ENCODE measurements around the gene PIK3C2A. TPM values are rescaled to one million over a fixed set of nuclear protein-coding genes. Genes with fewer than 3 reads are reported as not detected.
A peak's percentile ranks its signal among the peaks of the same experiment; 100 is the strongest.

The PIK3C2A gene
- total RNA-seq, 1 experiment from 2014 or later, result 35.0 TPM

DNA sequence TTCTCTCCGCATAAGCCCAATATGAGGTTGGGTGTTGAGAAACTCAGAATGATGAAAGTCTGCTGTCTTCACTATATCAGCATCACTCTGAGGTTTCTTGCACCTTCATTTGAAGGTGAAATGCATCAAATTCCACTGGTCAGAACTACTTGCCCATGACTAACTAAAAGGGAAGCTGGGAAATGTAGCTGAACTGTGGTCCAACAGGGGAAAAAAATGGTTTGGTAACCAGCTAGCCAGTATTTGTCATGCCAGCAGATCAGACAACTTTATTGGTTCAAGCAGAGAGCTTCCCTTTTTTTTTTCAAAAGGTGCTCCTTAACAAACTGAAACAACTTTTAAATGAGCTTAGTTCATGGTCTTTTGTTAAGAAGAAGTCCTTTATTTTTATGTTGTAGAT, 14.2 kb upstream of the PIK3C2A start:
- BruUV-seq (replicated peaks), result no TSS peak
- CTCF ChIA-PET, result interaction anchor here (0.5 kb wide), 1 partner anchor 22 kb away, joined by 20 read pairs; no protein-coding TSS in a partner anchor
- H3K36me3 ChIP-seq (ENCODE audit: low read depth, low read length), result no peaks in the 10 kb centered on the region
- H2AFZ ChIP-seq (ENCODE audit: low read length), result no peak overlapping the region
- intact Hi-C loops (cut with micrococcal nuclease), result no loop called here
- H3K27me3 ChIP-seq (ENCODE audit: low read length), result no peaks in the 10 kb centered on the region
- no peaks in the 10 kb centered on the region for H3K79me2 ChIP-seq (ENCODE audit: low read length)
- TF ChIP-seq, protein P1, sequence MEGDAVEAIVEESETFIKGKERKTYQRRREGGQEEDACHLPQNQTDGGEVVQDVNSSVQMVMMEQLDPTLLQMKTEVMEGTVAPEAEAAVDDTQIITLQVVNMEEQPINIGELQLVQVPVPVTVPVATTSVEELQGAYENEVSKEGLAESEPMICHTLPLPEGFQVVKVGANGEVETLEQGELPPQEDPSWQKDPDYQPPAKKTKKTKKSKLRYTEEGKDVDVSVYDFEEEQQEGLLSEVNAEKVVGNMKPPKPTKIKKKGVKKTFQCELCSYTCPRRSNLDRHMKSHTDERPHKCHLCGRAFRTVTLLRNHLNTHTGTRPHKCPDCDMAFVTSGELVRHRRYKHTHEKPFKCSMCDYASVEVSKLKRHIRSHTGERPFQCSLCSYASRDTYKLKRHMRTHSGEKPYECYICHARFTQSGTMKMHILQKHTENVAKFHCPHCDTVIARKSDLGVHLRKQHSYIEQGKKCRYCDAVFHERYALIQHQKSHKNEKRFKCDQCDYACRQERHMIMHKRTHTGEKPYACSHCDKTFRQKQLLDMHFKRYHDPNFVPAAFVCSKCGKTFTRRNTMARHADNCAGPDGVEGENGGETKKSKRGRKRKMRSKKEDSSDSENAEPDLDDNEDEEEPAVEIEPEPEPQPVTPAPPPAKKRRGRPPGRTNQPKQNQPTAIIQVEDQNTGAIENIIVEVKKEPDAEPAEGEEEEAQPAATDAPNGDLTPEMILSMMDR (conservative IDR thresholded peaks at IDR 0.05; ENCODE audit: low read depth, low read length), result no peak
- TF ChIP-seq EZH2 (IDR thresholded peaks at IDR 0.05; ENCODE audit: low read length, unreplicated experiment) (no peak), EZH2phosphoT487 (IDR thresholded peaks at IDR 0.05; ENCODE audit: borderline replicate concordance, low read length) (no peak)
- ATAC-seq (no peak), DNase-seq (peak; percentile 3)
- H3K4me2 ChIP-seq (ENCODE audit: low read length), result no peak overlapping the region
- H3K27ac ChIP-seq (ENCODE audit: low read length), result no peak overlapping the region
- no peaks in the 10 kb centered on the region for H3K9me2 ChIP-seq (replicated peaks; ENCODE audit: low read length)
- H3K4me1 ChIP-seq (ENCODE audit: insufficient read depth, low read length), result peaks cover 7% of the 10 kb centered on the region; the same call in 1 of the 2 replicates
- no peaks in the 10 kb centered on the region for H4K20me1 ChIP-seq (ENCODE audit: low read length)
- H3K4me3 ChIP-seq (ENCODE audit: low read length), result no peak overlapping the region
- no peaks in the 10 kb centered on the region for H3K9me3 ChIP-seq (ENCODE audit: low read length)
- POLR2A ChIA-PET (ENCODE audit: unreplicated experiment), result interaction anchor here (0.6 kb wide), 1 partner anchor 51 kb away, joined by 9 read pairs; no protein-coding TSS in a partner anchor
- H3F3A ChIP-seq (ENCODE audit: low read length, unreplicated experiment), result no peaks in the 10 kb centered on the region
- no peak overlapping the region for H3K9ac ChIP-seq (ENCODE audit: low read length)

DNA sequence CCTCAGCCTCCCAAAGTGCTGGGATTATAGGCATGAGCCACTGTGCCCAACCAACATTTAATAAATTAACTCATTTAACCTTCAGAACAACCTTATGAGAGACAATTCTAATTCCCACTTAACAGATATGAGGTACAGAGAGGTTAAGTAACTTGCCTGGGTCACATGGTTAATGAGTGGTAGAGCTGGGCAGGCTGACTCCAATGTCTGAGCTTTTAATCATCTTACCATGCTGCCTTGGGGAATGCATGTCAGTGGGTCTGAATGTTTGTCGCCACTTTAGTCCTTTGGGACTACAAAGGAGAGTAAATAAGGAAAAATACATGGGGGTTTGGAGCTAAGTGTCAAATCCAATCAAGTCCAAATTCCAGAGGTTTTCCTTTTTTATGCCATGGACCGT, 11.2 kb upstream of the PIK3C2A start:
- Histone ChIP-seq H3K79me2 (ENCODE audit: low read length) (no peaks in the 10 kb centered on the region), H3K27ac (ENCODE audit: low read length) (no peak overlapping the region), H3F3A (ENCODE audit: low read length, unreplicated experiment) (no peaks in the 10 kb centered on the region), H3K4me1 (ENCODE audit: insufficient read depth, low read length) (peaks cover 7% of the 10 kb centered on the region; the same call in 1 of the 2 replicates), H2AFZ (ENCODE audit: low read length) (no peak overlapping the region), H3K36me3 (ENCODE audit: low read depth, low read length) (no peaks in the 10 kb centered on the region), H3K9me2 (replicated peaks; ENCODE audit: low read length) (no peaks in the 10 kb centered on the region), H3K9ac (ENCODE audit: low read length) (no peak overlapping the region), H3K4me2 (ENCODE audit: low read length) (no peak overlapping the region), H3K27me3 (ENCODE audit: low read length) (no peaks in the 10 kb centered on the region), H4K20me1 (ENCODE audit: low read length) (no peaks in the 10 kb centered on the region), H3K9me3 (ENCODE audit: low read length) (no peaks in the 10 kb centered on the region), H3K4me3 (ENCODE audit: low read length) (no peak overlapping the region)
- DNase-seq (no peak), ATAC-seq (no peak)
- CTCF ChIA-PET, result no interaction called here
- TF ChIP-seq, protein P1 (conservative IDR thresholded peaks at IDR 0.05; ENCODE audit: low read depth, low read length), result no peak
- TF ChIP-seq EZH2phosphoT487 (IDR thresholded peaks at IDR 0.05; ENCODE audit: borderline replicate concordance, low read length) (no peak), EZH2 (IDR thresholded peaks at IDR 0.05; ENCODE audit: low read length, unreplicated experiment) (no peak)
- BruUV-seq (replicated peaks), result no TSS peak
- POLR2A ChIA-PET (ENCODE audit: unreplicated experiment), result interaction anchor here (0.6 kb wide), 1 partner anchor 9 kb away, joined by 27 read pairs; no protein-coding TSS in a partner anchor
- intact Hi-C loops (cut with micrococcal nuclease), result no loop called here

DNA sequence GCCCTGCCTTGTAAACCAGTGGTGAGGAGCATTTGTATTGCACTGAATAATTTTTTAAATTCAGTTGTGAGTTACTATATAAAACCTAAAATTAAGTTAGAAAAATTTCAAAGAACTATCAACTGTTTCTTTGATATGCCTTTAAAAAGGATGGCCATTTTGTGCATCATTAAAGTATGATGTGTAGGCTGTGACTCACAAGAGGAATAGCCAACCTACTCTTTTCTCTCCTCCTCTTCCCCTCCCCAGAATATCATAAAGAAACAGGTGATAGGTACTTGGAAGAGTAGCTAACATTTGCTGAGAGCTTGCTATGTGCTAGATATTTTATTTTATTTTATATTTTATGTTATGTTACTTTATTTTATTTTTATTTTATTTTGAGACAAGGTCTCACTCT, 10.6 kb upstream of the PIK3C2A start:
- Histone ChIP-seq H3K27me3 (ENCODE audit: low read length) (no peaks in the 10 kb centered on the region), H3K27ac (ENCODE audit: low read length) (no peak overlapping the region), H4K20me1 (ENCODE audit: low read length) (no peaks in the 10 kb centered on the region), H2AFZ (ENCODE audit: low read length) (no peak overlapping the region), H3K4me3 (ENCODE audit: low read length) (no peak overlapping the region), H3K79me2 (ENCODE audit: low read length) (no peaks in the 10 kb centered on the region), H3K4me1 (ENCODE audit: insufficient read depth, low read length) (peaks cover 7% of the 10 kb centered on the region; the same call in 1 of the 2 replicates), H3K9me3 (ENCODE audit: low read length) (no peaks in the 10 kb centered on the region), H3K36me3 (ENCODE audit: low read depth, low read length) (no peaks in the 10 kb centered on the region), H3K9me2 (replicated peaks; ENCODE audit: low read length) (no peaks in the 10 kb centered on the region), H3K9ac (ENCODE audit: low read length) (no peak overlapping the region), H3K4me2 (ENCODE audit: low read length) (no peak overlapping the region), H3F3A (ENCODE audit: low read length, unreplicated experiment) (no peaks in the 10 kb centered on the region)
- intact Hi-C loops (cut with micrococcal nuclease), result no loop called here
- ChIA-PET CTCF (no interaction called here), POLR2A (ENCODE audit: unreplicated experiment) (interaction anchor here (0.6 kb wide), 1 partner anchor 9 kb away, joined by 27 read pairs; no protein-coding TSS in a partner anchor)
- DNase-seq, result peak; percentile 34
- TF ChIP-seq EZH2 (IDR thresholded peaks at IDR 0.05; ENCODE audit: low read length, unreplicated experiment) (no peak), EZH2phosphoT487 (IDR thresholded peaks at IDR 0.05; ENCODE audit: borderline replicate concordance, low read length) (no peak)
- TF ChIP-seq, protein P1 (conservative IDR thresholded peaks at IDR 0.05; ENCODE audit: low read depth, low read length), result no peak
- no TSS peak for BruUV-seq (replicated peaks)
- ATAC-seq, result peak; percentile 55; the same call in 1 of the 2 replicates
